Measurements from ENCODE around the gene SZRD1. TPM values are rescaled to one million over a fixed set of nuclear protein-coding genes. Genes with fewer than 3 reads are reported as not detected.

Gene SZRD1
- total RNA-seq, 1 experiment from 2014 or later, result 113 TPM

DNA sequence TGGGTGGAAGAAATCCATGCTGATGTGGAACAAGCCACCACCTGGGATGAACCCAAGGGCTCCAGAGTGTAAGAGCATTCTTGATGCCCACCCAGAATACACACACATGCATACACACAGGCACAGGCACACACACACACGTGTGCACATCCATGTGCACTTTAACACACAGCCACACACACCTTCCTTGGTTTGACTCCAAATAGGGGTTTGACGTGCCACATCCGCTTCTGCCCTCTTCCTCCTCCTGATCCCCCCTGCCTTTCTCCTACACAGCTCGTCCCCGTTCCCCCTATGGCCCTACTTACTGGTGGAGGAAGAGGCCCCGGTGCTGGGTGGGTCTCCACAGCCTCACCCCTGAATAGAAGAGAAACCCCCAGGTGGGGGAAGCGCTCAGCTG, 54.2 kb downstream of the SZRD1 start (continued):
- TF ChIP-seq ZSCAN18 (CRISPR knock-in tag; IDR thresholded peaks at IDR 0.05), result no peak
- TF ChIP-seq FOXP4 (CRISPR knock-in tag; IDR thresholded peaks at IDR 0.05), result no peak
- TF ChIP-seq OVOL2 (CRISPR knock-in tag; IDR thresholded peaks at IDR 0.05; ENCODE audit: borderline replicate concordance), result no peak
- no peak for TF ChIP-seq AFF4 (CRISPR knock-in tag; IDR thresholded peaks at IDR 0.05; ENCODE audit: borderline replicate concordance)
- no peak for TF ChIP-seq TEAD1 (CRISPR knock-in tag; IDR thresholded peaks at IDR 0.05)

DNA sequence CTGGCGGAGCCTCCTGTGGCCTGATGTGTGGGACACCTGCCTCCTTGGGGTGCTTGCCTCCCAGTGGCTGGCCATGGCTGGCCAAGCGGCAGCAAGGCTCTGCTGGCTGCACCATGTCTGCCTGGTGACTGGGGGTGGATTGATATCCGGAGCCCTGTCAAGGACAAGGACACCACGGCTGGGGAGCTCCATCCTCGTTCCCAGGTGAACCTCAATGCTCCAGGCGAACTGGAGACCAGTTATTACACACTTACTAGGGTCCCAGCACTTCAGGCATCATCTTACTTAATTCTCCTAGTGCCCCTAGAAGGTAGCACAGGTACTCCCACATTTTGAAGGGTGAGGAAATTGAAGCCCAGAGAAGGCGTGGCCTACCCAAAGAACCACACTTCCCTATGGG, 55.0 kb downstream of the SZRD1 start:
- ChIA-PET CTCF (interaction anchor here (0.6 kb wide), 1 partner anchor 17 kb away, joined by 5 read pairs; no protein-coding TSS in a partner anchor), POLR2A (no interaction called here)
- ATAC-seq (no peak), DNase-seq (ENCODE audit: low spot score) (no peak)
- Mint-ChIP-seq H3K27ac (no peak overlapping the region), H3K36me3 (no peaks in the 10 kb centered on the region), H3K9me3 (no peaks in the 10 kb centered on the region), H3K4me3 (no peak overlapping the region), H3K27me3 (ENCODE audit: low read depth) (no peaks in the 10 kb centered on the region; the same call in 1 of the 2 replicates), H3K4me1 (peaks cover 12% of the 10 kb centered on the region)
- TF ChIP-seq PRRX2 (CRISPR knock-in tag; IDR thresholded peaks at IDR 0.05), result no peak
- TF ChIP-seq ZSCAN18 (CRISPR knock-in tag; IDR thresholded peaks at IDR 0.05), result no peak

GRCh38 chr1:16425125-16426025, 58.3 kb downstream of the SZRD1 start:
- POLR2A ChIA-PET, result interaction anchor here (1.5 kb wide), 1 partner anchor 15 kb away, joined by 5 read pairs; the partner anchor contains the start of gene NECAP2
- H3K27me3 Mint-ChIP-seq (ENCODE audit: low read depth), result no peaks in the 10 kb centered on the region; the same call in 1 of the 2 replicates
- H3K4me3 Mint-ChIP-seq, result no peak overlapping the region
- H3K9me3 Mint-ChIP-seq, result no peaks in the 10 kb centered on the region
- no peaks in the 10 kb centered on the region for H3K36me3 Mint-ChIP-seq
- CTCF ChIA-PET, result interaction anchor here (0.7 to 1.4 kb wide), 5 partner anchors 14 to 73 kb away, joined by 3 to 6 read pairs (median 3); partner anchors contain the start of genes FBXO42 and NECAP2
- no peak for ATAC-seq
- TF ChIP-seq CREM (CRISPR knock-in tag; IDR thresholded peaks at IDR 0.05) (no peak), CBFB (CRISPR knock-in tag; IDR thresholded peaks at IDR 0.05; ENCODE audit: low read depth) (no peak), JAZF1 (CRISPR knock-in tag; IDR thresholded peaks at IDR 0.05) (no peak), E2F4 (CRISPR knock-in tag; IDR thresholded peaks at IDR 0.05; ENCODE audit: borderline replicate concordance, low read depth) (no peak)
- TF ChIP-seq, protein P1, sequence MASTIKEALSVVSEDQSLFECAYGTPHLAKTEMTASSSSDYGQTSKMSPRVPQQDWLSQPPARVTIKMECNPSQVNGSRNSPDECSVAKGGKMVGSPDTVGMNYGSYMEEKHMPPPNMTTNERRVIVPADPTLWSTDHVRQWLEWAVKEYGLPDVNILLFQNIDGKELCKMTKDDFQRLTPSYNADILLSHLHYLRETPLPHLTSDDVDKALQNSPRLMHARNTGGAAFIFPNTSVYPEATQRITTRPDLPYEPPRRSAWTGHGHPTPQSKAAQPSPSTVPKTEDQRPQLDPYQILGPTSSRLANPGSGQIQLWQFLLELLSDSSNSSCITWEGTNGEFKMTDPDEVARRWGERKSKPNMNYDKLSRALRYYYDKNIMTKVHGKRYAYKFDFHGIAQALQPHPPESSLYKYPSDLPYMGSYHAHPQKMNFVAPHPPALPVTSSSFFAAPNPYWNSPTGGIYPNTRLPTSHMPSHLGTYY (CRISPR knock-in tag; IDR thresholded peaks at IDR 0.05), result no peak
- no peak overlapping the region for H3K27ac Mint-ChIP-seq
- no peak for DNase-seq (ENCODE audit: low spot score)
- peaks cover 5% of the 10 kb centered on the region for H3K4me1 Mint-ChIP-seq

Measured in WTC11 (cell line).